Activated gamma-delta T cell treated with anti-CD3 and anti-CD28 coated beads, Interleukin-2, amount 50 U/mL, for 16 hours (primary cell): ENCODE measurements around the gene BRAT1.
"Not testable (repeated sequence)": the region's sequence is repeated elsewhere in the genome, so short reads cannot be mapped to it uniquely, and the experiment has no call there.

ENCODE experiments used
- DNase-seq: peaks from one replicate; pipeline ENCODE4 v3.0.0-alpha.2; 2020; ENCODE audit warnings: low read depth

Gene BRAT1

GRCh38 chr7:2583798-2584580 is 28.7 kb upstream of the BRAT1 start:
- no peak for DNase-seq

- DNase-seq, result no peak
These were observed 26.8 kb upstream of the BRAT1 start for GRCh38 chr7:2582006-2582735.

- no peak for DNase-seq
These were observed 25.3 kb upstream of the BRAT1 start for GRCh38 chr7:2580636-2581035.

GRCh38 chr7:2577914-2578680 is 22.8 kb upstream of the BRAT1 start:
- no peak for DNase-seq

- no peak for DNase-seq
These were observed 21.6 kb upstream of the BRAT1 start for GRCh38 chr7:2576742-2577491.

GRCh38 chr7:2575733-2576340 is 20.5 kb upstream of the BRAT1 start:
- no peak for DNase-seq

- DNase-seq, result no peak
These were observed 19.9 kb upstream of the BRAT1 start for GRCh38 chr7:2575046-2575732.

- DNase-seq, result no peak
These were observed 18.4 kb upstream of the BRAT1 start for GRCh38 chr7:2573761-2574160.

- DNase-seq, result no peak
These were observed 16.9 kb upstream of the BRAT1 start for GRCh38 chr7:2572101-2572842.

- no peak for DNase-seq
These were observed 16.1 kb upstream of the BRAT1 start for GRCh38 chr7:2571409-2571808.

GRCh38 chr7:2570021-2570420 is 14.7 kb upstream of the BRAT1 start:
- no peak for DNase-seq

- no peak for DNase-seq
These were observed 14.1 kb upstream of the BRAT1 start for GRCh38 chr7:2569421-2569820.

GRCh38 chr7:2568521-2569223 is 13.3 kb upstream of the BRAT1 start:
- no peak for DNase-seq

GRCh38 chr7:2567679-2568278 is 12.5 kb upstream of the BRAT1 start:
- DNase-seq, result no peak

- no peak for DNase-seq
These were observed 11.8 kb upstream of the BRAT1 start for GRCh38 chr7:2566890-2567678.

GRCh38 chr7:2566348-2566889 is 11.1 kb upstream of the BRAT1 start:
- no peak for DNase-seq

GRCh38 chr7:2564970-2565540 is 9.7 kb upstream of the BRAT1 start:
- DNase-seq, result no peak

GRCh38 chr7:2563955-2564354 is 8.6 kb upstream of the BRAT1 start:
- DNase-seq, result not testable (repeated sequence)
